ENCODE measurements around the gene SUB1.

Gene SUB1

GRCh38 chr5:32646061-32646969 is 61.0 kb downstream of the SUB1 start:
- no peak for DNase-seq

GRCh38 chr5:32651088-32651487 is 65.7 kb downstream of the SUB1 start:
- DNase-seq = no peak

- no peak for DNase-seq
Measured at GRCh38 chr5:32651638-32652037, 66.3 kb downstream of the SUB1 start.

Data from NCI-H774 (cell line).